GM03348 (cell line): ENCODE measurements around the gene QRICH1.

ENCODE experiments used
- DNase-seq: peaks from one replicate; pipeline ENCODE4 v3.0.0; 2012; ENCODE audit warnings: low spot score

The QRICH1 gene

GRCh38 chr3:49093853-49094767 is at the start of gene QRICH1:
QRICH1 (minus strand) TSS chr3:49094071; CDS start chr3:49077017, 17,054 bp downstream.
- DNase-seq = peak; percentile 94

GRCh38 chr3:49140080-49140479 is 46.2 kb upstream of the QRICH1 start:
- no peak for DNase-seq

- DNase-seq = no peak
Observed at GRCh38 chr3:49135499-49135898, 41.6 kb upstream of the QRICH1 start.

GRCh38 chr3:49134471-49135265 is 40.8 kb upstream of the QRICH1 start:
- DNase-seq = no peak

- peak; percentile 94 for DNase-seq
Observed at GRCh38 chr3:49133226-49133951, 39.5 kb upstream of the QRICH1 start.

- peak; percentile 89 for DNase-seq
Observed at GRCh38 chr3:49132437-49133225, 38.8 kb upstream of the QRICH1 start, which contains the start of gene LAMB2. LAMB2 (minus strand) TSS chr3:49133050; CDS start chr3:49132867, 183 bp downstream.

GRCh38 chr3:49132073-49132436 is 38.2 kb upstream of the QRICH1 start:
- DNase-seq = peak; percentile 14

GRCh38 chr3:49131576-49131975 is 37.7 kb upstream of the QRICH1 start:
- no peak for DNase-seq

GRCh38 chr3:49131040-49131439 is 37.2 kb upstream of the QRICH1 start:
- DNase-seq = no peak

GRCh38 chr3:49124991-49125670 is 31.3 kb upstream of the QRICH1 start:
- no peak for DNase-seq

- no peak for DNase-seq
Observed at GRCh38 chr3:49124203-49124602, 30.3 kb upstream of the QRICH1 start.

GRCh38 chr3:49123687-49124086 is 29.8 kb upstream of the QRICH1 start:
- no peak for DNase-seq

GRCh38 chr3:49122886-49123545 is 29.1 kb upstream of the QRICH1 start:
- no peak for DNase-seq

GRCh38 chr3:49122451-49122850 is 28.6 kb upstream of the QRICH1 start:
- DNase-seq = no peak

- no peak for DNase-seq
Observed at GRCh38 chr3:49122022-49122421, 28.2 kb upstream of the QRICH1 start.

GRCh38 chr3:49121132-49121736 is 27.4 kb upstream of the QRICH1 start:
- no peak for DNase-seq

- DNase-seq = peak; percentile 96
Observed at GRCh38 chr3:49120438-49121131, 26.7 kb upstream of the QRICH1 start, which contains the start of gene USP19. USP19 (minus strand) TSS chr3:49120823; CDS start chr3:49119145, 1,678 bp downstream.

GRCh38 chr3:49120096-49120437 is 26.2 kb upstream of the QRICH1 start:
- peak; percentile 25 for DNase-seq

GRCh38 chr3:49119439-49119838 is 25.6 kb upstream of the QRICH1 start:
- DNase-seq = peak; percentile 34
